HG03135 (cell line): ENCODE measurements around the gene BIN2.
"Not testable (repeated sequence)": the region's sequence is repeated elsewhere in the genome, so short reads cannot be mapped to it uniquely, and the experiment has no call there.

Experiments
- ATAC-seq: cut with Tn5 transposase; IDR thresholded peaks from one replicate; pipeline ENCODE4 v1.9.1; 2021; ENCODE audit warnings: mild to moderate bottlenecking, moderate library complexity; ENCODE audit not compliant: unreplicated experiment

The BIN2 gene

GRCh38 chr12:51318057-51318806 is 5.7 kb downstream of the BIN2 start:
- not testable (repeated sequence) for ATAC-seq

- no peak for ATAC-seq
Measured at GRCh38 chr12:51311389-51311788, 12.6 kb downstream of the BIN2 start.

GRCh38 chr12:51307655-51308593 is 16.1 kb downstream of the BIN2 start:
- ATAC-seq: no peak

GRCh38 chr12:51306507-51306906 is 17.5 kb downstream of the BIN2 start:
- no peak for ATAC-seq

GRCh38 chr12:51300768-51301167 is 23.2 kb downstream of the BIN2 start:
- ATAC-seq: not testable (repeated sequence)

- no peak for ATAC-seq
Measured at GRCh38 chr12:51295651-51296050, 28.3 kb downstream of the BIN2 start.

- ATAC-seq: not testable (repeated sequence)
Measured at GRCh38 chr12:51294097-51294496, 29.9 kb downstream of the BIN2 start.

- no peak for ATAC-seq
Measured at GRCh38 chr12:51293696-51294095, 30.3 kb downstream of the BIN2 start.

- ATAC-seq: not testable (repeated sequence)
Measured at GRCh38 chr12:51291603-51292513, 32.1 kb downstream of the BIN2 start.

- ATAC-seq: no peak
Measured at GRCh38 chr12:51285843-51286242, 38.1 kb downstream of the BIN2 start.

GRCh38 chr12:51281202-51281924 is 42.6 kb downstream of the BIN2 start:
- no peak for ATAC-seq

- ATAC-seq: no peak
Measured at GRCh38 chr12:51275088-51275487, 48.9 kb downstream of the BIN2 start.

GRCh38 chr12:51272810-51273209 is 51.2 kb downstream of the BIN2 start:
- ATAC-seq: not testable (repeated sequence)

GRCh38 chr12:51270951-51271518 is 52.9 kb downstream of the BIN2 start:
- no peak for ATAC-seq

- peak; percentile 58 for ATAC-seq
Measured at GRCh38 chr12:51270067-51270950, 53.7 kb downstream of the BIN2 start, which contains the start of gene SMAGP. Gene SMAGP (minus strand): TSS chr12:51270415. CDS start chr12:51269278, 1,137 bp downstream.

GRCh38 chr12:51269174-51270066 is 54.6 kb downstream of the BIN2 start:
- ATAC-seq: peak; percentile 45

GRCh38 chr12:51265024-51265423 is 59.0 kb downstream of the BIN2 start:
- ATAC-seq: no peak

GRCh38 chr12:51264297-51264696 is 59.7 kb downstream of the BIN2 start:
- no peak for ATAC-seq
